RCC 7860 (cell line): ENCODE measurements around the gene ZNF408.

Source experiments
- DNase-seq: peaks from one replicate; pipeline ENCODE4 v3.0.0-alpha.2; 2015; ENCODE audit warnings: low spot score
- FAIRE-seq: peaks from 2 replicates; lab custom pipeline; 2012; peaks lifted over from hg19 to GRCh38; lab: Jason Lieb, UNC

ZNF408 gene

DNA sequence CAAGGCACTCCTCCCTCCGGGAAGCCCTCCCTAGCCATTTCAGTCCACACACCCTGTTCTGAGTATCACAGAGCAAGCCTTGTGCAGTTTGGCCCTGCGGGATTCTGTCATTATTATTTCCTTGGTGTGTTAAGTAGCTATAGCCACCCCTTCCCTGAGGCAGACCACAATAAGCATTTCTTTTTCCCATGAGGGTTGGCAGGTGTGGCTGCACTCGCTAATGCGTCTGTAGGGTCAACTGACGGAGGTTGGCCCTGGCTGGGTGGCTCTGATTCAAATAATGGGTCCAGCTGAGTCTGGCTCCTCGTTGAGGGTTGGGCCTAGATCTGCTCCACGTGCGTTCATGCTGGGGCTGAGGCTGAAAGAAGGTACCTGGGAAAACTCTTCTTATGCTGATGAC, 23.3 kb downstream of the ZNF408 start:
- FAIRE-seq (no peak), DNase-seq (no peak)

DNA sequence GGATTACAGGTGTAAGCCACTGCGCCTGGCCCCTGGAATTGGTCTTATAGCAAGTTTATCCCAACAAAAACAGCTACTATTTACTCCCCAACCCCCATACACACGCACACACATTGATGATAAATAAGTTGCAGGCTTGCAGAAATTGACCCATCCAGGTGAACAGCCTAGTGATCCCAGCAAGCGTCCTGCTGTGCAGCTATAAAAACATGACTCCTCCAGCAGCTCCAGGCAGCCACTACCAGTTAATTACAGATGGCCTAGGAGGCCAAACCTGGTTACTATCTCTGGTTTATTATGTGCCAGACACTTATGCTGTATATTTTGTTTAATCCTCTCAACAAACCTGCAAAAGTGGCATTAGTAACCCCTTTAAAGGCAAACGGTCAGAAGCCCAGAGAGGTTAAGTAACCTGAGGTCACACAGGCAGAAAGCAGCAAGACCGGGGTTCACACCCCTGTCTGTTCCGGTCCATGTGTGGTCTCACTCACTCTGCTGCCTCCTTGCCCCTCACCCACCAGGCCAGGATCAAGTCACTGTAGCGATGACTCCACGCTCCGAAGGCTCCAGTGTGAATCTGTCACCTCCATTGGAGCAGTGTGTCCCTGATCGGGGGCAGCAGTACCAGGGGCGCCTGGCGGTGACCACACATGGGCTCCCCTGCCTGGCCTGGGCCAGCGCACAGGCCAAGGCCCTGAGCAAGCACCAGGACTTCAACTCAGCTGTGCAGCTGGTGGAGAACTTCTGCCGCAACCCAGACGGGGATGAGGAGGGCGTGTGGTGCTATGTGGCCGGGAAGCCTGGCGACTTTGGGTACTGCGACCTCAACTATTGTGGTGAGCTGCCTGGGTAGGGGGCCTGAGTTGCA, 24.7 kb downstream of the ZNF408 start:
- FAIRE-seq = no peak

DNA sequence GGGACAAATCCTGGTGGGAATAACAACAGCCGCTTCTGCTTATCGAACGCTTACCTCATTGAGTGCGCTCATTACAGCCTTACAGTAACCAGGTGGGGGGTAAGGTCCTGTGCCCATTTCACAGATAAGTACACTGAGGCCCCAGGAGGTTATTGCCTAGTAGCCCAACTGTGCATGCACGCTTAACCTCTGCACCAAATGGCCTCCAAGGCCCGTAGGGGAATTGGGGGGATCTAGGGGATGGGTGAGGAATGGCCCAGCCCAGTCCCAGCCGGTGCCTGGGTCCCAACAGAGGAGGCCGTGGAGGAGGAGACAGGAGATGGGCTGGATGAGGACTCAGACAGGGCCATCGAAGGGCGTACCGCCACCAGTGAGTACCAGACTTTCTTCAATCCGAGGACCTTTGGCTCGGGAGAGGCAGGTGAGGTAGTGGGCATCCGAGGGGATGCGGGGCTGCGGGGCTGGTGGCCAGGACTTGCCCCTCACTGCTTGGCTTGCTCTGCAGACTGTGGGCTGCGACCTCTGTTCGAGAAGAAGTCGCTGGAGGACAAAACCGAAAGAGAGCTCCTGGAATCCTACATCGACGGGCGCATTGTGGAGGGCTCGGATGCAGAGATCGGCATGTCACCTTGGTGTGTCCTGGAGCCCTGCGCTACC, 25.5 kb downstream of the ZNF408 start:
- FAIRE-seq = no peak
- DNase-seq = no peak

More for the DNA sequence above, 24.7 kb downstream of the ZNF408 start:
- DNase-seq = no peak

DNA sequence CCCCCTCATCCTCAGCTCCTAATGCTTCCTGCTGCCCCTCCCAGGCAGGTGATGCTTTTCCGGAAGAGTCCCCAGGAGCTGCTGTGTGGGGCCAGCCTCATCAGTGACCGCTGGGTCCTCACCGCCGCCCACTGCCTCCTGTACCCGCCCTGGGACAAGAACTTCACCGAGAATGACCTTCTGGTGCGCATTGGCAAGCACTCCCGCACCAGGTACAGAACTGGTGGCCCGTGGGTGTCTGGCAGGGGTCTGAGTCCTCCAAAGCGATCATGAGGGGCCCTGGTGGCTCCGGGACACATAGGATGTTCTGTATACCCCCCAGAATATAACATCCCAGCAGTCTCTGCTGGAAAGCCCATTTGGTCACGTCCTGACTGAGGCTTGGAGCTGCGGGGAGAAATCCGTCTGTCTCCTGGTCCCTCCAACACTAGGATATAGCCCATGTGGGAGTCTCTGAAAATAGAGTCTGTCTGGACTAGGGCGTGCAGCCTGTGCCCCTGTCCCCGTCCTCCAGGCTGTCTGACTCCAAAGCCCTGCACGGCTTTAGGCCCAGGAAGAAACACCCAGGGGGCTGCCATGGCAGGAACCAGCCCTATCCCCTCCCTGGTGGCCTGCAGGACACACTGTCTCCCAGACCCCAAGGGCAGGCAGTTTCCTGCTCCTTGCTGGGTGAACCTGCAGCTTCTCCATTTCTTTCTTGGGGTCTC, 27.3 kb downstream of the ZNF408 start:
- FAIRE-seq (no peak), DNase-seq (no peak)

- no peak for FAIRE-seq
Measured at GRCh38 chr11:46728659-46729040, 27.8 kb downstream of the ZNF408 start.

DNA sequence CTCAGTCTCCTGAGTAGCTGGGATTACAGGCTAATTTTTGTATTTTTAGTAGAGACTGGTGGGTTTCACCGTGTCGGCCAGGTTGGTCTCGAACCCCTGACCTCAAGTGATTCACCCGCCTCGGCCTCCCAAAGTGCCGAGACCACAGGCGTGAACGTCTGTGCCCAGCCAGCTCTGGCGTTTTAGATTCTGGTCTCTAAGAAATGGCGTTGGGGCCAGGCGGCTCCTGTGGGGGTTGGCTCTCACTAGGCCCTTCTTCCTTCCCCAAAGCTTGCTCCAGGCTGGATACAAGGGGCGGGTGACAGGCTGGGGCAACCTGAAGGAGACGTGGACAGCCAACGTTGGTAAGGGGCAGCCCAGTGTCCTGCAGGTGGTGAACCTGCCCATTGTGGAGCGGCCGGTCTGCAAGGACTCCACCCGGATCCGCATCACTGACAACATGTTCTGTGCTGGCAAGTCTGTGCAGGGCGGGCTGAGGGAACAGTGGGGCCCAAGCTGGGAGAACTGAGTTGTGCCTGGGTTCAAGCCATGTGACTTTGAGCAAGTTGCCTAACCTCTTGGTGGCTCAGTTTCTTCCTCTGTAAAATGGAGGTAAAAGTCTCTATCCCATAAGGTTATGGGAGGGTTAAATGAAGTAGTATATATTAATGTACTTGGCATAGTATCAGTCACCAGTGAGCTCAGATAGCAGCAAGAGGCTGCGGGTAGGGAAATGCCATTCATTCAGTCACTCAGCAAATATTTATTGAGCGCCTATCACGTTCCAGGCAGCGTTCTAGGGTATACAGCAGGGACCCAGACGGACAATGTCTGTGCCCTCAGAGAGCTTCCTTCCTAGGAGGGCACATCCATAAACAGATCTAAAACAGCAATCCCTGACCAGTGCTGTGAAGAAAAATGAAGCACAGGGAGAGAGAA, 28.5 kb downstream of the ZNF408 start:
- FAIRE-seq (no peak), DNase-seq (no peak)

More at GRCh38 chr11:46728659-46729040, 27.8 kb downstream of the ZNF408 start:
- no peak for DNase-seq

DNA sequence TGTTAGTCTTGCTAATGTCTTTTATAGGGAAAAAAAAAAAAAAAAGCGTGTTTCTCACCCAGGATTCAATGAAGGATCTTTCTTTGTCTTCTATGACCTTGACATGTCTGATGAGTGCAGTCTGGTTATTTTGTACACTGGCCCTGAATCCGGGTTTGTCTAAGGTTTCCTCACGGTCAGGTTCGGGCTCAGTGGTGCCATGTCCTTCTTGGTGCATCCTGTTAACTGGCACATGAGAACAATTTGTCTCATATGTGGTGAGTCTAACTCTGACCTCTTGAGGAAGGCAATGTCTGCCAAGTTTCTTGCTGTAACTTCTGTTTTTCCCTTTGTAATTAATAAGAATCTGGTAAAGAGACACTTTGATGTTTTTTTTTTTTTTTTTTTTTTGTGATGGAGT, 30.7 kb downstream of the ZNF408 start:
- FAIRE-seq (no peak), DNase-seq (no peak)

DNA sequence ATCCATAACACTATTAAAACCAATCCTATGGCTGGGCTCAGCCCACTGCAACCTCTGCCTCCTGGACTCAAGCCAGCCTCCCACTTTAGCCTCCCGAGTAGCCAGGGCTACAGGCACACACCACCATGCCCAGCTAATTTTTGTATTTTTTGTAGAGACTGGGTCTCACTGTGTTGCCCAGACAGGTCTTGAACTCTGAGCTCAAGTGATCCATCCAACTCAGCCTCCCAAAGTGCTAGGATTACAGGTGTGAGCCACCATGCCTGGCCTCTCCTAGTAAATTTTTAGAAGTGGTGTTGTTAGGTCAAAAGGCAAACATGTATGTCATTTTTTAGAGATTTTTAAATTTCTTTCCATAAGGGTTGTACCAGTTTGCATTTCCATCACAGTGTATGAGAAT, 32.4 kb downstream of the ZNF408 start:
- FAIRE-seq (no peak), DNase-seq (no peak)

DNA sequence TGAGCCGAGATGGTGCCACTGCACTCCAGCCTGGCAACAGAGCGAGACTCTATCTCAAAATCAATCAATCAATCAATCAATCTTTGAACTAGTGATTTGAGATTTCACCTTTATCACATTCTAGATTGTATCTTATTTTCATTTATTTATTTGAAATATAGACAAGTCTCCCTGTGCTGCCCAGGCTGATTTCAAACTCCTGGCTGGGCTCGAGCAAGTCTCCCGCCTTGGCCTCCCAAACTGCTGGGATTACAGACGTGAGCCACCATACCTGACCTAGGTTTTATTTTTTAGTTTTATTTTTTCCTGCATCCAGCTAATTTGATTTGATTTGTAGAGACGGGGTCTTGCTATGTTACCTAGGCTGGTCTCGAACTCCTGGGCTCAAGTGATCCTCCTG, 35.3 kb downstream of the ZNF408 start:
- FAIRE-seq = no peak
- no peak for DNase-seq

DNA sequence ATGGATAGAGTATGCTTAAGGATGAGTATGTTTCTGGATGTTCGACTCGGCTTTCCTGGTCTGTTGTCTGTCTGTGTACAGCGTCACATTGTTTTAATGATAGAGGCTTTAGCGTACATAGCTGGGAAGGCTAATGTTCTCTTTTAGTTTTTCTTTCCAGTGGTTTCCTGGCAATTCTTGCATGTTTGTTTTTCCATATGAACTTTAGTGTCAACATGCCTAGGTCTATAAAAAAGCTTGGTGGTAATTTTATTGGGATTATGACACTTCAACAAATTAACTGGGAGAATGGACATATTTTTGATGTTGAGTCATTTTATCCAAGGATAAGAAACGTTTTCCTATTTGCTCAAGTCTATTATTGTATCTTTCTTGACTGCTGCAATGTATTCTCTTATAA, 35.8 kb downstream of the ZNF408 start:
- DNase-seq (no peak), FAIRE-seq (no peak)

GRCh38 chr11:46737699-46738098, 36.9 kb downstream of the ZNF408 start:
- FAIRE-seq = no peak

DNA sequence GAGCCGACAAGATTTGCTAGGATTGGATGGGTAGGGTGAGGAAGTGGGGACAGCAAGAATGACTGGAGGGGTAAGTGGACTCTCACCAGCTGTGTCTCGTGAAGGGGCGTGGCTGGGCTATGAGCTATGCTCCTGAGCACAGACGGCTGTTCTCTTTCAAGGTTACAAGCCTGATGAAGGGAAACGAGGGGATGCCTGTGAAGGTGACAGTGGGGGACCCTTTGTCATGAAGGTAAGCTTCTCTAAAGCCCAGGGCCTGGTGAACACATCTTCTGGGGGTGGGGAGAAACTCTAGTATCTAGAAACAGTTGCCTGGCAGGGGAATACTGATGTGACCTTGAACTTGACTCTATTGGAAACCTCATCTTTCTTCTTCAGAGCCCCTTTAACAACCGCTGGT, 38.1 kb downstream of the ZNF408 start:
- FAIRE-seq = no peak

More at GRCh38 chr11:46737699-46738098, 36.9 kb downstream of the ZNF408 start:
- no peak for DNase-seq

GRCh38 chr11:46741600-46742484, 41.0 kb downstream of the ZNF408 start:
- FAIRE-seq = no peak

More for the DNA sequence above, 38.1 kb downstream of the ZNF408 start:
- DNase-seq = no peak

GRCh38 chr11:46743043-46743442, 42.2 kb downstream of the ZNF408 start:
- DNase-seq = no peak
- FAIRE-seq = no peak

More at GRCh38 chr11:46741600-46742484, 41.0 kb downstream of the ZNF408 start:
- no peak for DNase-seq

DNA sequence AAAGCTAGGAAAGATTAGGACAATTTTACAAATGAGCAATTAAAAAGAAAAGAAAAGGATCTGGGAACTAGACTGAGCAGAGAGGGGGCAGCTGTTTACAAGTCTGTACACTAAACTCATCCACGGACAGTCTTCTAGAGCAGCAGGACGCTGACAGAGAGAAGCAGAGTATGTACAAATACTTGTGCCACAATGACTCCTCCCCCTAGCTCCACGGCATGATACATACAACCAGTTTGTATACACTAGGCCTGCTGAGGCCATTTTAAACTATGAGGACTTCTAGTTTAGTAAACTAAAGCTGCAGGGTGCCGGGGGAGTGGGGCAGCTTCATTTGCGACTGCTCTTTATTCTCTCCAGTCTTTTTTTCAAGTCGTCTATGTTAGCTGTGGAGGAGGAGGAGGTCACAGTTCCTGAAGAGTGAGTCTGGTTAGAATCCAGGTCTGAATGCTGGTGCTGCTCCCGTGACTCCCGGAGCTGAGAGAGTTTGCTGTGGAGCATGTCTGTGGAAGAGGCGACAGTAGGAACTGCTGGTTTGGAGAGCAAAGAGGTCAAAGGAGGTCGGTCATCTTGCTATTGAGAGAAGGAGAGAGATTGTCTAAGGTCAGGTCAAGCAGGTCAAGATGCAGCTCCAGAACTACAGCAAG, 43.0 kb downstream of the ZNF408 start:
- FAIRE-seq (no peak), DNase-seq (no peak)

- FAIRE-seq (no peak), DNase-seq (no peak)
Measured at GRCh38 chr11:46745328-46745727, 44.5 kb downstream of the ZNF408 start.

DNA sequence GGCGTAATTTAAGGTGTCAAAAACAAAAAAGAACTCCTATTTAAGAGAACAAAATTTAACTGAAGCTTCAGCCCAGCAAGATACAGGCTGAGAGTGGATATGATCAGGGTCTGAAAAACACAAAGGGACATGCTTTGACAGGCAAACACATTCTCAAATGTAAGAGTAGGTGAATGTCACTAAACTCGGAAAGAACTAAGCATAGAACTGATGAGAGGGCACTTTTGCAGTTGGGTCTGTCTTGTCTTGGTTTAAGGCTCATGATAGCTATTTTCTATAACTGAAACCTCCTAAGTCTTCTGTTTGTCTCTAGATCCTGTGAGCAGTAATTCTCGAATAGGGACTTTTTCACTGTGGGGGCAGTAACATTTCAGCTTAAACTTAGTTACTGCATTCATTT, 45.2 kb downstream of the ZNF408 start:
- FAIRE-seq (no peak), DNase-seq (no peak)

DNA sequence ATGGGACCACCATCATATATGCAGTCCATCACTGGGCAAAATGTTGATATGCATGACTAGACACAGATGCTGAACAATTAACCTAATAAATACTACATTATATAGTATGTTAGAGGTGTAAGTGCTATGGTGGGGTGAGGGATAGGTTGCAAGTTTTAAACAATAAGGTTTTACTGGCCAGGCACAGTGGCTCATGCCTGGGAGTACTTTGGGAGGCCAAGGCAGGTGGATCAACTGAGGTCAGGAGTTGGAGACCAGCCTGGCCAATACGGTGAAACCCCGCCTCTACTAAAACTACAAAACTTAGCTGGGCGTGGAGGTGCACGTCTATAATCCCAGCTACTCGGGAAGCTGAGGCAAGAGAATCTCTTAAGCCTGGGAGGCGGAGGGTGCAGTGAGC, 46.3 kb downstream of the ZNF408 start:
- FAIRE-seq (no peak), DNase-seq (no peak)
